Subcutaneous abdominal adipose tissue (tissue), 5 donors: Measurements from ENCODE around the gene SNIP1.
A peak's percentile ranks its signal among the peaks of the same experiment; 100 is the strongest.
"Not testable (repeated sequence)": the region's sequence is repeated elsewhere in the genome, so short reads cannot be mapped to it uniquely, and the experiment has no call there.

Source experiments
- H3K27ac ChIP-seq: one replicate; pipeline ENCODE4 v1.7.0; 2013; ENCODE audit warnings: low read depth, mild to moderate bottlenecking, inconsistent platforms, low read length, moderate library complexity
- H3K27me3 ChIP-seq, 5 donors: one replicate each; pipeline ENCODE4 v1.7.0; 2013; ENCODE audit warnings: low read length in 5 of 5, inconsistent platforms in 1 of 5; ENCODE audit not compliant: control insufficient read depth in 5 of 5, insufficient read depth in 4 of 5
- H3K36me3 ChIP-seq, 5 donors: one replicate each; pipeline ENCODE4 v1.7.0; 2013; ENCODE audit warnings: low read length in 5 of 5; ENCODE audit not compliant: control insufficient read depth in 5 of 5, insufficient read depth in 5 of 5
- H3K4me1 ChIP-seq, 5 donors: one replicate each; pipeline ENCODE4 v1.7.0; 2013; ENCODE audit warnings: low read length in 5 of 5, mild to moderate bottlenecking in 3 of 5, moderate library complexity in 1 of 5; ENCODE audit not compliant: control insufficient read depth in 5 of 5, insufficient read depth in 5 of 5
- H3K4me3 ChIP-seq, 5 donors: one replicate each; pipeline ENCODE4 v1.7.0; 2013; ENCODE audit warnings: low read length in 5 of 5, low read depth in 1 of 5
- H3K9ac ChIP-seq, 5 donors: one replicate each; pipeline ENCODE4 v1.7.0; 2013; ENCODE audit warnings: low read length in 5 of 5, mild to moderate bottlenecking in 4 of 5, moderate library complexity in 3 of 5
- H3K9me3 ChIP-seq, 5 donors: one replicate each; pipeline ENCODE4 v1.7.0; 2013; ENCODE audit warnings: low read length in 5 of 5; ENCODE audit not compliant: control insufficient read depth in 5 of 5
- donor health status: healthy.
- donor health status: healthy.
- donor health status: healthy.
- donor health status: healthy.
- donor health status: healthy.

Gene SNIP1

GRCh38 chr1:37515185-37516034, 38.7 kb downstream of the SNIP1 start:
- Histone ChIP-seq H3K9ac (peak overlapping the region; percentile 74 to 95 (median 87)), H3K9me3 (no peaks in the 10 kb centered on the region), H3K36me3 (peaks cover 0 to 12% (median 6%) of the 10 kb centered on the region in 5 donors), H3K27ac (peak overlapping the region; percentile 86), H3K4me3 (peak overlapping the region; percentile 82 to 95 (median 89)), H3K4me1 (peaks cover 2 to 21% (median 18%) of the 10 kb centered on the region in 5 donors), H3K27me3 (no peaks in the 10 kb centered on the region)

- Histone ChIP-seq H3K9ac (peak within 1 kb of the TSS; percentile 74 to 95 (median 87)), H3K36me3 (peaks cover 0 to 12% (median 6%) of the 10 kb centered on the region in 5 donors), H3K4me1 (peaks cover 2 to 21% (median 18%) of the 10 kb centered on the region in 5 donors), H3K4me3 (peak within 1 kb of the TSS; percentile 82 to 95 (median 89)), H3K9me3 (no peaks in the 10 kb centered on the region), H3K27me3 (no peaks in the 10 kb centered on the region), H3K27ac (peak within 1 kb of the TSS; percentile 86)
These were observed 39.5 kb downstream of the SNIP1 start, which contains the start of gene MEAF6 for GRCh38 chr1:37514350-37515184. MEAF6 (minus strand) TSS chr1:37514766; CDS start chr1:37514746, 20 bp downstream.

GRCh38 chr1:37513795-37514349, 40.2 kb downstream of the SNIP1 start:
- Histone ChIP-seq H3K27ac (peak overlapping the region; percentile 86), H3K4me1 (peaks cover 2 to 21% (median 18%) of the 10 kb centered on the region in 5 donors), H3K9me3 (no peaks in the 10 kb centered on the region), H3K9ac (peak overlapping the region; percentile 19 to 83 (median 77)), H3K27me3 (no peaks in the 10 kb centered on the region), H3K4me3 (peak overlapping the region; percentile 78 to 95 (median 89)), H3K36me3 (peaks cover 3 to 18% (median 9%) of the 10 kb centered on the region in 5 donors)

- H3K4me1 ChIP-seq = peaks cover 2 to 13% (median 10%) of the 10 kb centered on the region in 5 donors
- no peak overlapping the region for H3K4me3 ChIP-seq
- H3K9ac ChIP-seq = no peak overlapping the region
- peaks cover 6 to 44% (median 22%) of the 10 kb centered on the region in 5 donors for H3K36me3 ChIP-seq
- no peaks in the 10 kb centered on the region for H3K27me3 ChIP-seq
- no peaks in the 10 kb centered on the region for H3K9me3 ChIP-seq
- H3K27ac ChIP-seq = no peak overlapping the region
These were observed 44.9 kb downstream of the SNIP1 start for GRCh38 chr1:37509181-37509580.

- H3K27me3 ChIP-seq = no peaks in the 10 kb centered on the region
- H3K4me1 ChIP-seq = no peaks in the 10 kb centered on the region
- H3K27ac ChIP-seq = no peak overlapping the region
- no peaks in the 10 kb centered on the region for H3K9me3 ChIP-seq
- no peak overlapping the region for H3K4me3 ChIP-seq
- peaks cover 2 to 56% (median 26%) of the 10 kb centered on the region in 5 donors for H3K36me3 ChIP-seq
- no peak overlapping the region for H3K9ac ChIP-seq
These were observed 47.4 kb downstream of the SNIP1 start for GRCh38 chr1:37506740-37507139.

- H3K27ac ChIP-seq, H3K9ac ChIP-seq, H3K4me1 ChIP-seq, H3K4me3 ChIP-seq, H3K9me3 ChIP-seq, H3K27me3 ChIP-seq: not testable (repeated sequence)
- peaks cover 12 to 59% (median 34%) of the 10 kb centered on the region in 5 donors for H3K36me3 ChIP-seq
These were observed 51.3 kb downstream of the SNIP1 start for GRCh38 chr1:37502791-37503190.

GRCh38 chr1:37502104-37502503, 52.0 kb downstream of the SNIP1 start:
- Histone ChIP-seq H3K9me3 (no peaks in the 10 kb centered on the region), H3K27ac (no peak overlapping the region), H3K36me3 (peaks cover 12 to 58% (median 32%) of the 10 kb centered on the region in 5 donors), H3K27me3 (no peaks in the 10 kb centered on the region), H3K4me3 (no peak overlapping the region), H3K4me1 (peaks cover 3 to 8% (median 6%) of the 10 kb centered on the region in 5 donors), H3K9ac (no peak overlapping the region)

- Histone ChIP-seq H3K4me3 (no peak overlapping the region), H3K9me3 (no peaks in the 10 kb centered on the region), H3K36me3 (peaks cover 12 to 55% (median 31%) of the 10 kb centered on the region in 5 donors), H3K9ac (no peak overlapping the region), H3K4me1 (peaks cover 3 to 8% (median 6%) of the 10 kb centered on the region in 5 donors), H3K27me3 (no peaks in the 10 kb centered on the region), H3K27ac (no peak overlapping the region)
These were observed 52.4 kb downstream of the SNIP1 start for GRCh38 chr1:37501661-37502060.

GRCh38 chr1:37498872-37499617, 55.0 kb downstream of the SNIP1 start:
- Histone ChIP-seq H3K27me3 (no peaks in the 10 kb centered on the region), H3K9ac (peak overlapping the region in 1 of 5 donors; percentile 64), H3K36me3 (peaks cover 12 to 51% (median 30%) of the 10 kb centered on the region in 5 donors), H3K9me3 (no peaks in the 10 kb centered on the region), H3K27ac (peak overlapping the region; percentile 26), H3K4me1 (peaks cover 3 to 8% (median 6%) of the 10 kb centered on the region in 5 donors), H3K4me3 (no peak overlapping the region)
